Neural cell (in vitro differentiated cells): ENCODE measurements around the gene DCAF11.

ENCODE experiments used
- POLR2AphosphoS5 ChIP-seq: IDR thresholded peaks from 2 replicates; pipeline ENCODE4 v1.6.1; 2012
- RAD21 ChIP-seq: fragments of 450-650 bp; conservative IDR thresholded peaks from 2 replicates; pipeline ENCODE4 v1.6.1; 2014; ENCODE audit warnings: antibody characterized with exemption, mild to moderate bottlenecking, moderate library complexity

DNA sequence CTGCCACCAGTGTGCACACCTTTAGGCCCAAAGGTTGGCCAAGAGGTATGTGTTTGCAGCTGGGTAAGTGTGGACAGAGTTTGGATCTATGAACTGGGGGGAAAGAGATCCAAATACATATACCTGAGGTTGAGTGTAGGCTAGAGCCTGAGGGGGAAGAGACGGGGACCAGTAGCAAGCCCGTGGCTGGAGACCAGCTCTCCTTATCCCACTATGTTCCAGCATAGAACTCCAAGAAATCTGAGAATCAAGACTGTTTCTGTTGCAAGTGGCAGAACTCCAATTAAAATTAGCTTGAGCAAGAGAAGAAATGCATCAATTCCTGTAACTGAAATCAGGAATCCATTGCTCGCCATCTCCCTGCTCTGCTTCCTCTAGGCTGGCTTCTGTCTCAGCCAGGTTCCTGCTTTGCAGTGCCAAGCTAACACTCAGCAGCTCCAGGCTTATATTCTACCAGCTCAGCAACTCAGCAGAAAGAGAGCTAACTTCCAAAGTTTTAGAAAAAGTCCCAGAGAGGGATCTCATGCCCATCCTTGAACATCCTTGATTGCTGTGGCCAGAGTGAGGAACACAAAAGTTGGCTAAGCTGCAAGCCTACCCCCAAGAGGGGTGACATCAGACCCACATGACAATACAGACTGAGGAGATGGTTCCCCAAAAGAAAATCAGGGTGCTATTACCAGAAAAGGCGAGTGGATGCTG lies 21.9 kb upstream of the DCAF11 start:
- TF ChIP-seq RAD21 (no peak), POLR2AphosphoS5 (no peak)
